ENCODE measurements around the gene SPINT2.

GRCh38 chr19:38287604-38288003, 23.2 kb downstream of the SPINT2 start:
- no peak for TF ChIP-seq TAF1 (IDR thresholded peaks at IDR 0.05; ENCODE audit: low read depth)
- no peak for TF ChIP-seq RAD21 (conservative IDR thresholded peaks at IDR 0.05)
- TF ChIP-seq CTCF (IDR thresholded peaks at IDR 0.05; ENCODE audit: poor library complexity, severe bottlenecking): no peak
- no peak for TF ChIP-seq EZH2 (IDR thresholded peaks at IDR 0.05; ENCODE audit: borderline replicate concordance, insufficient read depth, low read length, poor library complexity, severe bottlenecking)
- no peak for TF ChIP-seq REST (IDR thresholded peaks at IDR 0.05; ENCODE audit: borderline replicate concordance)
- no peak for TF ChIP-seq SMC3 (conservative IDR thresholded peaks at IDR 0.05; ENCODE audit: poor library complexity)
- TF ChIP-seq EP300 (conservative IDR thresholded peaks at IDR 0.05; ENCODE audit: poor library complexity, severe bottlenecking): no peak
